Measurements from ENCODE around the gene TRIM8.

TRIM8 gene

GRCh38 chr10:102654969-102655368, 10.7 kb downstream of the TRIM8 start:
- peaks cover 27% of the 10 kb centered on the region for H3F3A ChIP-seq (ENCODE audit: control insufficient read depth, insufficient read depth)
- H3K9me3 ChIP-seq (ENCODE audit: control insufficient read depth, insufficient read depth, low read length): no peaks in the 10 kb centered on the region
- H4K20me1 ChIP-seq (ENCODE audit: control insufficient read depth, insufficient read depth, low read depth, low read length): peaks cover 16% of the 10 kb centered on the region
- H3K4me1 ChIP-seq (ENCODE audit: control insufficient read depth, low read length): peaks cover 60% of the 10 kb centered on the region
- H3K27me3 ChIP-seq (ENCODE audit: control insufficient read depth, low read length): no peaks in the 10 kb centered on the region
- no peak for TF ChIP-seq EZH2phosphoT487 (IDR thresholded peaks at IDR 0.05; ENCODE audit: borderline replicate concordance, low read length)
- no peak for TF ChIP-seq CTCF (IDR thresholded peaks at IDR 0.05; ENCODE audit: low read depth, low read length, poor library complexity, severe bottlenecking)
- peaks cover 49% of the 10 kb centered on the region for H3K79me2 ChIP-seq (ENCODE audit: control insufficient read depth, low read length)
- H3K4me3 ChIP-seq (ENCODE audit: low read length): no peak overlapping the region
- peaks cover 82% of the 10 kb centered on the region for H3K36me3 ChIP-seq (ENCODE audit: control insufficient read depth, low read length)
- no peaks in the 10 kb centered on the region for H3K9me2 ChIP-seq (replicated peaks; ENCODE audit: control insufficient read depth, low read length)
- no peak overlapping the region for H3K4me2 ChIP-seq (ENCODE audit: low read length)
- H3K27ac ChIP-seq (ENCODE audit: low read depth, low read length): no peak overlapping the region

- TF ChIP-seq CTCF (IDR thresholded peaks at IDR 0.05; ENCODE audit: low read depth, low read length, poor library complexity, severe bottlenecking) (no peak), EZH2phosphoT487 (IDR thresholded peaks at IDR 0.05; ENCODE audit: borderline replicate concordance, low read length) (no peak)
- Histone ChIP-seq H3F3A (ENCODE audit: control insufficient read depth, insufficient read depth) (peaks cover 26% of the 10 kb centered on the region), H3K27me3 (ENCODE audit: control insufficient read depth, low read length) (no peaks in the 10 kb centered on the region), H3K9me2 (replicated peaks; ENCODE audit: control insufficient read depth, low read length) (no peaks in the 10 kb centered on the region), H3K79me2 (ENCODE audit: control insufficient read depth, low read length) (peaks cover 39% of the 10 kb centered on the region), H4K20me1 (ENCODE audit: control insufficient read depth, insufficient read depth, low read depth, low read length) (peaks cover 16% of the 10 kb centered on the region), H3K4me2 (ENCODE audit: low read length) (no peak overlapping the region), H3K27ac (ENCODE audit: low read depth, low read length) (no peak overlapping the region), H3K9me3 (ENCODE audit: control insufficient read depth, insufficient read depth, low read length) (no peaks in the 10 kb centered on the region), H3K36me3 (ENCODE audit: control insufficient read depth, low read length) (peaks cover 73% of the 10 kb centered on the region), H3K4me3 (ENCODE audit: low read length) (no peak overlapping the region), H3K4me1 (ENCODE audit: control insufficient read depth, low read length) (peaks cover 60% of the 10 kb centered on the region)
These were observed 11.7 kb downstream of the TRIM8 start for GRCh38 chr10:102656026-102656425.

- Histone ChIP-seq H3K27me3 (ENCODE audit: control insufficient read depth, low read length) (no peaks in the 10 kb centered on the region), H3K4me3 (ENCODE audit: low read length) (no peak overlapping the region), H3K79me2 (ENCODE audit: control insufficient read depth, low read length) (peaks cover 30% of the 10 kb centered on the region), H3K4me2 (ENCODE audit: low read length) (no peak overlapping the region), H4K20me1 (ENCODE audit: control insufficient read depth, insufficient read depth, low read depth, low read length) (peaks cover 9% of the 10 kb centered on the region), H3K9me2 (replicated peaks; ENCODE audit: control insufficient read depth, low read length) (no peaks in the 10 kb centered on the region), H3K9me3 (ENCODE audit: control insufficient read depth, insufficient read depth, low read length) (no peaks in the 10 kb centered on the region), H3F3A (ENCODE audit: control insufficient read depth, insufficient read depth) (peaks cover 20% of the 10 kb centered on the region), H3K36me3 (ENCODE audit: control insufficient read depth, low read length) (peaks cover 65% of the 10 kb centered on the region), H3K27ac (ENCODE audit: low read depth, low read length) (no peak overlapping the region), H3K4me1 (ENCODE audit: control insufficient read depth, low read length) (peaks cover 60% of the 10 kb centered on the region)
- TF ChIP-seq CTCF (IDR thresholded peaks at IDR 0.05; ENCODE audit: low read depth, low read length, poor library complexity, severe bottlenecking) (no peak), EZH2phosphoT487 (IDR thresholded peaks at IDR 0.05; ENCODE audit: borderline replicate concordance, low read length) (no peak)
These were observed 12.6 kb downstream of the TRIM8 start for GRCh38 chr10:102656791-102657371.
